GM19351 (cell line): Measurements from ENCODE around the gene OXCT2.

Experiments used
- ATAC-seq: cut with Tn5 transposase; IDR thresholded peaks from one replicate; pipeline ENCODE4 v1.9.1; 2021; ENCODE audit warnings: mild to moderate bottlenecking, moderate library complexity; ENCODE audit not compliant: unreplicated experiment

OXCT2 gene

GRCh38 chr1:39737546-39738169 is 33.5 kb downstream of the OXCT2 start:
- no peak for ATAC-seq

DNA sequence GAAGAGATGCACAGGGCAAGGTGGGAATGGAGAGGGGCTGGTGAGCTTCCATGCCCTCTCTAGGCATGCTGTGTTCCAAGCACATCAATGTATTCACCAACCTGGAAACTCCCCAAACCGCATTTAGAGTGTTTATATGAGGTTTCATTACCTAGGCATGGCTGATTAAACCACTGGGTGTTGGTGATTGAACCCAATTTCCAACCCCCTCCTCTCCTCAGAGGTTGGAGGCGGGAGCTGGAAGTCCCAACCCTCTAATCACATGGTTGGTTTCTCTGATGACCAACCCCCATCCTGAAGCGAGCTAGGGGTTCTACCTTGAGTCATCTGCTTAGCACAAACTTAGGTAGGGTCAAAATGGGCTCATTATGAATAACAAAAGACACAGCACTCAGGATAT is 35.4 kb downstream of the OXCT2 start:
- ATAC-seq: no peak

- ATAC-seq: no peak
These were observed 38.0 kb downstream of the OXCT2 start for GRCh38 chr1:39733161-39733560.

DNA sequence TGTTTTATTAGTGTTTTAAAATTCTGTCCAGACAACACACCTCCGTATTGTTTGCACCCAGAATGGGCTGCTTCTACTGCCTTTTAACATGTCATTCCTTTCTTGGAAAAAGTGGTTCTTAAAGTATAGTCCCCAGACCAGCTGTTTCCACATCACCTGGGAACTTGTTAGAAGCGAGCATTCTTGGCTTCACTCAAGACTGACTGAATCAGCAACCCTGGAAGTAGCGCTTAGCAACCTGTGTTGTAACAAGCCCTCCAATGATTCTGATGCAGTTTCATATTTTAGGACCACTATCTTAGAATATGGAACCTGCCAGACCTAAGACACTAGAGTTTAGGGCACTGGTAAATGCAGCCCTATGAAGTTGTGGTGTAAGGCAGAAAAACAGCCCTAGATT is 38.4 kb downstream of the OXCT2 start:
- ATAC-seq: no peak

GRCh38 chr1:39729842-39730241 is 41.3 kb downstream of the OXCT2 start:
- no peak for ATAC-seq

GRCh38 chr1:39729030-39729429 is 42.1 kb downstream of the OXCT2 start:
- no peak for ATAC-seq

GRCh38 chr1:39727932-39728317 is 43.2 kb downstream of the OXCT2 start:
- ATAC-seq: no peak

- ATAC-seq: no peak
These were observed 43.8 kb downstream of the OXCT2 start for GRCh38 chr1:39727221-39727931.

GRCh38 chr1:39726600-39726999 is 44.5 kb downstream of the OXCT2 start:
- no peak for ATAC-seq

DNA sequence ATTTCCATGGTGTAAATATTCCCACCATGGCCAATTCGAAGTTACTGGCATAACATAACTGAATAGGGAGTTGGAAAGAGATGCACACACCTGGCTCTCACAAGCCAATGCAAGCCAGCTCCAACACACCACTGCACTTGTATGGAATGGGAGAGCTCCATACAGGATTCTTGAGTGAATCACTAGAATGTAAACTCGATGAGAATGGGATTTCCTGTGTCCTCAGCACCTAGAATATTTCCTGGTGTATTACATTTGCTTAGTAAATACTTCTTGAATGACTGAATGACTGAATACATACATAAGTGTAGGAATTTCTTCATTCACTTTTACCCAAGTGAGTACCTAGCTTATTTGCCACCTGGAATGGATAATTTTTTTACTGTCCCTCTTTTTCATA is 48.7 kb downstream of the OXCT2 start:
- ATAC-seq: no peak

GRCh38 chr1:39721664-39722063 is 49.5 kb downstream of the OXCT2 start:
- ATAC-seq: no peak

- no peak for ATAC-seq
These were observed 50.8 kb downstream of the OXCT2 start for GRCh38 chr1:39720094-39720999.
